Measurements from ENCODE around the gene FUBP1. TPM values are rescaled to one million over a fixed set of nuclear protein-coding genes. Genes with fewer than 3 reads are reported as not detected.

FUBP1 gene
- total RNA-seq, 4 donors from 2014 or later = 81.8 to 176 (median 101) TPM

- Histone ChIP-seq H3K4me3 (no peak overlapping the region), H3K27ac (peak overlapping the region in 1 of 4 donors; percentile 1), H3K36me3 (peaks cover 0 to 9% (median 2%) of the 10 kb centered on the region in 4 donors), H3K4me1 (peaks cover 0 to 47% (median 22%) of the 10 kb centered on the region in 4 donors), H3K27me3 (no peaks in the 10 kb centered on the region), H3K9me3 (no peaks in the 10 kb centered on the region)
- intact Hi-C loops (cut with DNase I; ENCODE audit: low total_unique reads) = no loop called here
- no peak for DNase-seq
- in situ Hi-C loops (cut with MboI; ENCODE audit: low pct_ligation_motif_present in 1 of 4, low pct_unique_long_range_greater_than_20kb in 1 of 4, low sequenced_read_pairs in 3 of 4) = no loop called here
- 77 to 87% methylated on average over 1 to 2 of the region's 2 CpGs for WGBS, 2 donors (ENCODE audit: low coverage in 1 of 2)
- TF ChIP-seq POLR2A (IDR thresholded peaks at IDR 0.05) (no peak), EP300 (IDR thresholded peaks at IDR 0.05; ENCODE audit: low read depth) (no peak), POLR2AphosphoS5 (IDR thresholded peaks at IDR 0.05) (no peak), CTCF (IDR thresholded peaks at IDR 0.05) (no peak)
These were observed 32.2 kb upstream of the FUBP1 start for GRCh38 chr1:78011050-78011449.

- TF ChIP-seq CTCF (IDR thresholded peaks at IDR 0.05) (no peak), POLR2AphosphoS5 (IDR thresholded peaks at IDR 0.05) (no peak), EP300 (IDR thresholded peaks at IDR 0.05; ENCODE audit: low read depth) (no peak), POLR2A (IDR thresholded peaks at IDR 0.05) (no peak)
- intact Hi-C loops (cut with DNase I; ENCODE audit: low total_unique reads) = no loop called here
- peak overlapping the region in 1 of 4 donors; percentile 19 for H3K27ac ChIP-seq
These were observed 31.0 kb upstream of the FUBP1 start for GRCh38 chr1:78009836-78010235.

GRCh38 chr1:78009276-78009675 lies 30.4 kb upstream of the FUBP1 start:
- Histone ChIP-seq H3K4me1 (peaks cover 0 to 51% (median 24%) of the 10 kb centered on the region in 4 donors), H3K36me3 (peaks cover 0 to 8% (median 2%) of the 10 kb centered on the region in 4 donors), H3K27me3 (no peaks in the 10 kb centered on the region), H3K9me3 (no peaks in the 10 kb centered on the region), H3K27ac (peak overlapping the region in 1 of 4 donors; percentile 19), H3K4me3 (no peak overlapping the region)
- TF ChIP-seq EP300 (IDR thresholded peaks at IDR 0.05; ENCODE audit: low read depth) = no peak
- TF ChIP-seq POLR2A (IDR thresholded peaks at IDR 0.05) = no peak
- no peak for TF ChIP-seq POLR2AphosphoS5 (IDR thresholded peaks at IDR 0.05)
- no peak for TF ChIP-seq CTCF (IDR thresholded peaks at IDR 0.05)
- intact Hi-C loops (cut with DNase I; ENCODE audit: low total_unique reads) (no loop called here), in situ Hi-C loops (cut with MboI; ENCODE audit: low pct_ligation_motif_present in 1 of 4, low pct_unique_long_range_greater_than_20kb in 1 of 4, low sequenced_read_pairs in 3 of 4) (no loop called here)
- DNase-seq = no peak
- 86 to 93% methylated on average over 3 of the region's 3 CpGs for WGBS, 2 donors (ENCODE audit: low coverage in 1 of 2)

More at GRCh38 chr1:78009836-78010235, 31.0 kb upstream of the FUBP1 start:
- DNase-seq = no peak
- Histone ChIP-seq H3K4me1 (peaks cover 0 to 51% (median 24%) of the 10 kb centered on the region in 4 donors), H3K4me3 (no peak overlapping the region), H3K36me3 (peaks cover 0 to 8% (median 2%) of the 10 kb centered on the region in 4 donors), H3K27me3 (no peaks in the 10 kb centered on the region), H3K9me3 (no peaks in the 10 kb centered on the region)
- in situ Hi-C loops (cut with MboI; ENCODE audit: low pct_ligation_motif_present in 1 of 4, low pct_unique_long_range_greater_than_20kb in 1 of 4, low sequenced_read_pairs in 3 of 4) = no loop called here
- WGBS, 2 donors (ENCODE audit: low coverage in 1 of 2) = 69 to 70% methylated on average over 3 of the region's 3 CpGs

GRCh38 chr1:78007677-78008341 lies 28.9 kb upstream of the FUBP1 start:
- Histone ChIP-seq H3K27me3 (no peaks in the 10 kb centered on the region), H3K9me3 (no peaks in the 10 kb centered on the region), H3K4me1 (peaks cover 5 to 64% (median 34%) of the 10 kb centered on the region in 4 donors), H3K4me3 (peak overlapping the region in 2 of 4 donors; percentile 57 to 59), H3K36me3 (no peaks in the 10 kb centered on the region), H3K27ac (peak overlapping the region; percentile 1 to 94 (median 92))
- intact Hi-C loops (cut with DNase I; ENCODE audit: low total_unique reads) = no loop called here
- WGBS, 2 donors (ENCODE audit: low coverage in 1 of 2) = 84 to 90% methylated on average over 3 to 4 of the region's 4 CpGs
- no peak for TF ChIP-seq EP300 (IDR thresholded peaks at IDR 0.05; ENCODE audit: low read depth)
- TF ChIP-seq CTCF (IDR thresholded peaks at IDR 0.05) = no peak
- TF ChIP-seq POLR2AphosphoS5 (IDR thresholded peaks at IDR 0.05) = no peak
- TF ChIP-seq POLR2A (IDR thresholded peaks at IDR 0.05) = no peak
- in situ Hi-C loops (cut with MboI; ENCODE audit: low pct_ligation_motif_present in 1 of 4, low pct_unique_long_range_greater_than_20kb in 1 of 4, low sequenced_read_pairs in 3 of 4) = no loop called here
- no peak for DNase-seq

Measured in transverse colon (tissue), 4 donors.